GM18517 (cell line): Measurements from ENCODE around the gene B3GLCT.
"Not testable (repeated sequence)": the region's sequence is repeated elsewhere in the genome, so short reads cannot be mapped to it uniquely, and the experiment has no call there.

ENCODE experiments used
- ATAC-seq: cut with Tn5 transposase; IDR thresholded peaks from one replicate; pipeline ENCODE4 v1.9.1; 2021; ENCODE audit warnings: mild to moderate bottlenecking, moderate library complexity; ENCODE audit not compliant: unreplicated experiment

The B3GLCT gene

GRCh38 chr13:31199849-31200636, at the start of gene B3GLCT:
Gene B3GLCT, plus strand, starts transcription at chr13:31199975. Its CDS starts 110 bp downstream, at chr13:31200085.
- ATAC-seq, result peak; percentile 85

GRCh38 chr13:31150315-31150985, 49.3 kb upstream of the B3GLCT start:
- no peak for ATAC-seq

- ATAC-seq, result no peak
Observed at GRCh38 chr13:31151837-31152236, 47.9 kb upstream of the B3GLCT start.

- ATAC-seq, result no peak
Observed at GRCh38 chr13:31154939-31155338, 44.8 kb upstream of the B3GLCT start.

- no peak for ATAC-seq
Observed at GRCh38 chr13:31159306-31159705, 40.5 kb upstream of the B3GLCT start.

GRCh38 chr13:31160857-31161556, 38.8 kb upstream of the B3GLCT start:
- ATAC-seq, result peak; percentile 16

- ATAC-seq, result peak; percentile 78
Observed at GRCh38 chr13:31161557-31162150, 38.1 kb upstream of the B3GLCT start, which contains the start of gene HSPH1. Gene HSPH1, minus strand, starts transcription at chr13:31161904. Its CDS starts 322 bp downstream, at chr13:31161582.

- ATAC-seq, result peak; percentile 78
Observed at GRCh38 chr13:31162151-31163008, 37.4 kb upstream of the B3GLCT start.

GRCh38 chr13:31166591-31166990, 33.2 kb upstream of the B3GLCT start:
- no peak for ATAC-seq

GRCh38 chr13:31167490-31167889, 32.3 kb upstream of the B3GLCT start:
- ATAC-seq, result peak; percentile 49

GRCh38 chr13:31168166-31168565, 31.6 kb upstream of the B3GLCT start:
- no peak for ATAC-seq

- ATAC-seq, result no peak
Observed at GRCh38 chr13:31168736-31169135, 31.0 kb upstream of the B3GLCT start.

GRCh38 chr13:31172001-31172400, 27.8 kb upstream of the B3GLCT start:
- no peak for ATAC-seq

GRCh38 chr13:31172535-31172934, 27.2 kb upstream of the B3GLCT start:
- ATAC-seq, result no peak

GRCh38 chr13:31174018-31174417, 25.8 kb upstream of the B3GLCT start:
- ATAC-seq, result no peak

GRCh38 chr13:31175847-31176532, 23.8 kb upstream of the B3GLCT start:
- no peak for ATAC-seq

GRCh38 chr13:31177813-31178495, 21.8 kb upstream of the B3GLCT start:
- ATAC-seq, result not testable (repeated sequence)

GRCh38 chr13:31179241-31179640, 20.5 kb upstream of the B3GLCT start:
- ATAC-seq, result no peak

GRCh38 chr13:31179754-31180153, 20.0 kb upstream of the B3GLCT start:
- ATAC-seq, result no peak
